ENCODE data around the gene SH3TC1.

Gene SH3TC1

DNA sequence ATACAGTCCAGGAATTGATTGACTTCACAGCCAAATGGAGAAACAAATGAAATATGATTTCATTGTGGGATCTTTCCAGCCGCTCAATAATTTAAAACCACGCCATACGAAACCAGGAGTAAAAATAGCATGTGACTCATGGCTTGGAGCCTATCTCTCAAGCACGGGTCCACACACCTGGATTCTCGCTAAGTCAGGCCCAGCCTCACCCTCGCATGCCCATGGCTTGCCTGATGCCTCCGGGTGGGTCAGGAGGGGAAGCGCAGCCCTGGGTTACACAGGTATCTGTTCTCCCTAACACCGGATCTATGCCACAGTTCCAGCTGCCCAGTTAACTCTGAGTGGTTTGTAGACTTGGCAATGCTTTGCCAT is 34.9 kb upstream of the SH3TC1 start:
- H3K4me2 ChIP-seq (ENCODE audit: low read length) = peak overlapping the region; percentile 82; the same call in 1 of the 2 replicates
- H3F3A ChIP-seq (ENCODE audit: control insufficient read depth, insufficient read depth) = 0 out of 2 replicates have a peak, but pooled peaks cover 11% of the 10 kb centered on the region
- H3K27ac ChIP-seq (ENCODE audit: low read depth, low read length) = no peak overlapping the region
- TF ChIP-seq EZH2phosphoT487 (IDR thresholded peaks at IDR 0.05; ENCODE audit: borderline replicate concordance, low read length) = no peak
- TF ChIP-seq, protein P1, sequence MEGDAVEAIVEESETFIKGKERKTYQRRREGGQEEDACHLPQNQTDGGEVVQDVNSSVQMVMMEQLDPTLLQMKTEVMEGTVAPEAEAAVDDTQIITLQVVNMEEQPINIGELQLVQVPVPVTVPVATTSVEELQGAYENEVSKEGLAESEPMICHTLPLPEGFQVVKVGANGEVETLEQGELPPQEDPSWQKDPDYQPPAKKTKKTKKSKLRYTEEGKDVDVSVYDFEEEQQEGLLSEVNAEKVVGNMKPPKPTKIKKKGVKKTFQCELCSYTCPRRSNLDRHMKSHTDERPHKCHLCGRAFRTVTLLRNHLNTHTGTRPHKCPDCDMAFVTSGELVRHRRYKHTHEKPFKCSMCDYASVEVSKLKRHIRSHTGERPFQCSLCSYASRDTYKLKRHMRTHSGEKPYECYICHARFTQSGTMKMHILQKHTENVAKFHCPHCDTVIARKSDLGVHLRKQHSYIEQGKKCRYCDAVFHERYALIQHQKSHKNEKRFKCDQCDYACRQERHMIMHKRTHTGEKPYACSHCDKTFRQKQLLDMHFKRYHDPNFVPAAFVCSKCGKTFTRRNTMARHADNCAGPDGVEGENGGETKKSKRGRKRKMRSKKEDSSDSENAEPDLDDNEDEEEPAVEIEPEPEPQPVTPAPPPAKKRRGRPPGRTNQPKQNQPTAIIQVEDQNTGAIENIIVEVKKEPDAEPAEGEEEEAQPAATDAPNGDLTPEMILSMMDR (IDR thresholded peaks at IDR 0.05; ENCODE audit: low read depth, low read length, poor library complexity, severe bottlenecking) = no peak
- H3K4me3 ChIP-seq (ENCODE audit: low read length) = no peak overlapping the region
- no peaks in the 10 kb centered on the region for H3K9me2 ChIP-seq (replicated peaks; ENCODE audit: control insufficient read depth, low read length)
- no peaks in the 10 kb centered on the region for H4K20me1 ChIP-seq (ENCODE audit: control insufficient read depth, insufficient read depth, low read depth, low read length)
- H3K79me2 ChIP-seq (ENCODE audit: control insufficient read depth, low read length) = peaks cover 13% of the 10 kb centered on the region
- no peaks in the 10 kb centered on the region for H3K27me3 ChIP-seq (ENCODE audit: control insufficient read depth, low read length)
- H3K36me3 ChIP-seq (ENCODE audit: control insufficient read depth, low read length) = no peaks in the 10 kb centered on the region
- peaks cover 79% of the 10 kb centered on the region for H3K4me1 ChIP-seq (ENCODE audit: control insufficient read depth, low read length)
- peaks cover 13% of the 10 kb centered on the region for H3K9me3 ChIP-seq (ENCODE audit: control insufficient read depth, insufficient read depth, low read length)

DNA sequence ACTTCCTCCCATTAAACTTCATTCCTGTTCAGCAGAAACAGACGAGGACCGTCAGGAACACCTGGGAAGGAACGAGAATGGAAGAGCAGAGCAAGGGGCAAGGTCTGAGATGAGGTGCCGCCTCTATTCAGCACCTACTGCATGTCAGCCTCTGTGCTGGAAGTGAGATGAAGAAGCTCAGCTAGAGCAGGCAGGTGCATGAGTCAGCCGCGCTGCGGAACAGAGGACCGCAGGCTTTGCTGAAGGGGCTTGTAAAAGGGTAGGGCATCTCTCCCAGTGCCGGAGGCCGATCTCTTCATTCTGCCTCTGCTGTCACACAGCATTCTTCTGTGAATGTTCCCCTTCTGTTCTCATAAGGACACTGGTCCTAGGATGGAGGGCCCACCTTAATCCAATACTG is 34.4 kb upstream of the SH3TC1 start:
- Histone ChIP-seq H3K36me3 (ENCODE audit: control insufficient read depth, low read length) (no peaks in the 10 kb centered on the region), H3K9me2 (replicated peaks; ENCODE audit: control insufficient read depth, low read length) (no peaks in the 10 kb centered on the region), H3K27ac (ENCODE audit: low read depth, low read length) (no peak overlapping the region), H3K9me3 (ENCODE audit: control insufficient read depth, insufficient read depth, low read length) (peaks cover 13% of the 10 kb centered on the region), H4K20me1 (ENCODE audit: control insufficient read depth, insufficient read depth, low read depth, low read length) (no peaks in the 10 kb centered on the region), H3K4me3 (ENCODE audit: low read length) (no peak overlapping the region), H3F3A (ENCODE audit: control insufficient read depth, insufficient read depth) (0 out of 2 replicates have a peak, but pooled peaks cover 11% of the 10 kb centered on the region), H3K4me1 (ENCODE audit: control insufficient read depth, low read length) (peaks cover 74% of the 10 kb centered on the region), H3K79me2 (ENCODE audit: control insufficient read depth, low read length) (peaks cover 8% of the 10 kb centered on the region), H3K4me2 (ENCODE audit: low read length) (no peak overlapping the region), H3K27me3 (ENCODE audit: control insufficient read depth, low read length) (no peaks in the 10 kb centered on the region)
- TF ChIP-seq EZH2phosphoT487 (IDR thresholded peaks at IDR 0.05; ENCODE audit: borderline replicate concordance, low read length) = no peak
- TF ChIP-seq, protein P1 (IDR thresholded peaks at IDR 0.05; ENCODE audit: low read depth, low read length, poor library complexity, severe bottlenecking) = no peak

DNA sequence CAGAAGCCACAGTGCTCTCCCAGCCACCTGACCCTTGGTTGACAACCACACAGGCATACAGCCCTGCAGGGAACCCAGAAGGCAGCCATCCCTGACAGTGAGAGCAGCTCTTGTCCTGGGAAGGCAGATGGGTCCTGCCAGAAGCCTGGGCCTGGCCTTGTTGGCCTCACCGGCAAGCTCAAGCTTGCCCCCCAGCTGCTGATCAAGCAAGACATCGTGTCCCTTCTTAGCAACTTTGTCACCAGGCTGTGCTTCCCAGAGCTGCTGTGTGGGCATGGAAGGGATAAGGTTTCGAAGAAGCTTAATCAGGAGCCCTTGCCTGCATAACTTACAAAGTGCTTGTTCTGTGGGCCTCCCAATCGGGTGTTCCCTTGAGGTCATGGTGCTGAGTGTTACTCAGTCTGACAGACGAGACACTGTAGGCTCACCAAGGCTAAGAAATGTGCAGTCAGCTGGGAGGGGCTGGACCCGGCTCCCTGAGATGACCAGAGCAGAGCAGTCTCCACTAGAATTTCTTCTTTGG is 33.7 kb upstream of the SH3TC1 start:
- H3K4me2 ChIP-seq (ENCODE audit: low read length) = no peak overlapping the region
- no peaks in the 10 kb centered on the region for H3K27me3 ChIP-seq (ENCODE audit: control insufficient read depth, low read length)
- H3K4me1 ChIP-seq (ENCODE audit: control insufficient read depth, low read length) = peaks cover 67% of the 10 kb centered on the region
- no peak overlapping the region for H3K27ac ChIP-seq (ENCODE audit: low read depth, low read length)
- no peaks in the 10 kb centered on the region for H3K9me2 ChIP-seq (replicated peaks; ENCODE audit: control insufficient read depth, low read length)
- H3F3A ChIP-seq (ENCODE audit: control insufficient read depth, insufficient read depth) = 0 out of 2 replicates have a peak, but pooled peaks cover 11% of the 10 kb centered on the region
- TF ChIP-seq EZH2phosphoT487 (IDR thresholded peaks at IDR 0.05; ENCODE audit: borderline replicate concordance, low read length) = no peak
- TF ChIP-seq, protein P1 (IDR thresholded peaks at IDR 0.05; ENCODE audit: low read depth, low read length, poor library complexity, severe bottlenecking) = peak; percentile 26
- 0 out of 2 replicates have a peak, but pooled peaks cover under 1% of the 10 kb centered on the region for H3K79me2 ChIP-seq (ENCODE audit: control insufficient read depth, low read length)
- no peaks in the 10 kb centered on the region for H4K20me1 ChIP-seq (ENCODE audit: control insufficient read depth, insufficient read depth, low read depth, low read length)
- H3K9me3 ChIP-seq (ENCODE audit: control insufficient read depth, insufficient read depth, low read length) = peaks cover 13% of the 10 kb centered on the region
- H3K36me3 ChIP-seq (ENCODE audit: control insufficient read depth, low read length) = no peaks in the 10 kb centered on the region
- no peak overlapping the region for H3K4me3 ChIP-seq (ENCODE audit: low read length)
